NCI-H2029 (cell line): ENCODE results near the gene DENND1C.
"Not testable (repeated sequence)": the region's sequence is repeated elsewhere in the genome, so short reads cannot be mapped to it uniquely, and the experiment has no call there.

Experiments
- DNase-seq: peaks from one replicate; lab custom pipeline; 2025; lab: John Stamatoyannopoulos, UW

Gene DENND1C

GRCh38 chr19:6453951-6454565 is 27.5 kb downstream of the DENND1C start:
- no peak for DNase-seq

- no peak for DNase-seq
Observed at GRCh38 chr19:6452899-6453298, 28.7 kb downstream of the DENND1C start.

GRCh38 chr19:6452223-6452614 is 29.4 kb downstream of the DENND1C start:
- DNase-seq, result no peak

- DNase-seq, result no peak
Observed at GRCh38 chr19:6451583-6452222, 29.9 kb downstream of the DENND1C start.

DNA sequence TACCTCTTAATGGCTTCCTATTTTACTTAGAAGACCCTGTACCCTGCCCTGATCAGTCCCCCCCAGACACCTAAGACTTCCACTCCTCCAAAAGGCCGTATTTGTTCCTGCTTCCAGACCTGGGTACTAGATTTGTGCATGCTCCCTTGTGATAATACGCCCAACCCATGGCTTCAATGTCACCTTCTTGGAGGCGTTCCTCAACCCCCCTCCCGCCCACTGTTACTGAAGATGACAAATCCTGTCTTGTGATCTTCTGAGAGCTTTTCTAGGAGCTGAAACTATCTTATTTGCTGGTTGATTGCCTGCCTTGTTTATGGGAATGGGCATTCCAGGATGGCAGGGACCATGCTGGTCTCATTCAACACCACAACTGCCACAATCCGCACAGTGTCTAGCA is 31.4 kb downstream of the DENND1C start:
- DNase-seq, result no peak

DNA sequence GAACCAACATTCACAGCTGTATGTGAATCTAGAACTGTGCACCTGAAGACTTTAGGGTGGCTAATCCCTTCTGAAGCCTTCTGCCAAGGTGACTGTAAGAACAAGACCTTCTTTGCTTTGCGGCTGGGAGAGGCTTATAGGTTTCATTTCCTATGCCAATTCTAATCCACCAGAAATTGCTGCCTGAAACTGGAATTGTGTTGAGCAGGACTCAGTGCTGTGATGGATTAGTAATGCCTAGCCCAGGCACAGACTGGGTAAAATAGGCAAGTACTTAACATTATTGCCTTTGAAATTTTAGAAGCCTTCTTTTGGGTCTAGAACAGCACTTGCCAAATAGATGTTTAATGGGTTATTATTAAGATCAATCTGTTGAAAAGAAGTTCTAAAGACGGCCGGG is 33.5 kb downstream of the DENND1C start:
- DNase-seq, result no peak

DNA sequence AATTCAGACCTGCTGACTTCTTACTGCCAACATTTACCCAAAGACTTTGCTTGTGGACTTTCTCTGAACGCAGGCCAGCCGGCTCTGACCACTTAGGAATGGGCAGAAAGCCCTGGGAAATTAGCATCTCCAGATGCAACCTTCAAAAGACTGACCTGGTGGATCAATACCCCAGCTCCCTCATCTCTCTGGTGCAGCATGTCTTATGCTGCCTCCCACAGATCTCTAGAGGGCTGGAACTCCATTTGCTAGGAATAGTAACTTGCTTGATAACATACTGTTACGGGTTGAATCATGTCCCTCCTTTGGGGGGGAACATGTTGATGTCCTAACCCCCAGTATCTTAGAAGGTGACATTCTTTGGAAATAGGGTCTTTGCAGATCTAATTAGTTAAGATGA is 35.1 kb downstream of the DENND1C start:
- no peak for DNase-seq

- DNase-seq, result no peak
Observed at GRCh38 chr19:6443986-6444385, 37.6 kb downstream of the DENND1C start.

DNA sequence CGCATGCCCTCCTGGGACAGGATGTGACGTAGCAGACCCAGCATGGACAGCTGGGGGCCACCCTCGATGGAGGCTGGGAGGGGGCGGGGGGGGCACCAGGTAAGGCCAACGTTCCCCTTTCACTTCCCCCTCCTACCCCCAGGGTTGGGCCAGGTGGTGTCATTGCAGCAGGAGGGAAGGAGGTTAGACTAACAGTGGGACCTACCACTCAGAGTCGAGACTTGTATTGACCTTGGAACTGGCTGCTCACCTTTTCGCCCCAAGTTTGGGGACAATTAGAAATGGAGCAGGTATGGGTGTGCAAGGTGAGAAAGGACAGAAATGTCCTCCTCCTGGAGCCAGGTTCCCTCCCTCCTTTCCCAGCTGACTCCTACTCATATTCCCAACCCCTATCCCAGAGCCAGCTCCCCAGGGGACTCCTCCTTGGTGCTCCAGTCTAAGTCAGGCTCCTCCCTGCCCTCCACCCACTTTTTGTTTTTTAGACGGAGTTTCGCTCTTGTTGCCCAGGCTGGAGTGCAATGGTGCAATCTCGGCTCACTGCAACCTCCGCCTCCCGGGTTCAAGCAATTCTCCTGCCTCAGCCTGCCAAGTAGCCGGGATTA is 39.4 kb downstream of the DENND1C start:
- DNase-seq, result no peak

- no peak for DNase-seq
Observed at GRCh38 chr19:6440905-6441304, 40.7 kb downstream of the DENND1C start.

DNA sequence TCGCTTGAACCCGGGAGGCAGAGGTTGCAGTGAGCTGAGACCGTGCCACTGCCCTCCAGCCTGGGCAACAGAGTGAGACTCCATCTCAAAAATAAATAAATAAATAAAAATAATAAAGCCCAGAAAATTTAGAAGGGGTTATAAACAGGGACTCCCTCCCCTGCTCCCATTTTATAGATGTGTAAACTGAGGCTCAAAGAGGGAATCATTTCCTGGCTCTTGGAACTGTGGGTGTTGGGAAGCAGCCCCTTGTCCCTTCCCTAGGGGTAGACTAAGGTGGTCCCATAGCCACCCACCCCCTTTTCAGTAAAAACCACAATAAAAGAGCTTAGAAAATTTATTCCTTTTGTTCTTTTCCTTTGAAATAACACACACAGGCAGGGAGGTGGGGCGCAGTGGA is 41.8 kb downstream of the DENND1C start:
- no peak for DNase-seq

- no peak for DNase-seq
Observed at GRCh38 chr19:6433663-6434062, 47.9 kb downstream of the DENND1C start, which contains the start of gene SLC25A41. Gene SLC25A41, minus strand, starts transcription at chr19:6433763. Its CDS starts 70 bp downstream, at chr19:6433693.

- DNase-seq, result no peak
Observed at GRCh38 chr19:6433165-6433564, 48.4 kb downstream of the DENND1C start.

DNA sequence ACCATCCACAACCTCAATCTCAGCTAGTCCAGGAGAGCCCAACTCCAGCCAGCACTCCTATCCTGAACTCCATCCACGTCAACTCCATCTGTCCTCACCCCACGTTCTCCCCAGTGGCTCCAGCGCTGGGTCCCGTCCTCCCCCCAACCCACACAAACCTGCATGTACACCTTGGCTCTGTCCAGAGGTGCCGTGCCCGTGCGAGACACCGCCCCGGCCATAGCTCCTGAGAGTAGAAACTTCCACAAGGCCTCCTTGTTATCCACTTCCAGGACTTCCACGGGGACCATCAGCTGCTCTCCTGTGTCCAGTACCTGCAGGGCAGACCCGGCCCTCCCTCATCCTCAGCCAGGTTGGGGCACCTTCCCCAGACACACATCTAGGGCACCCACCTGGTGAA is 49.7 kb downstream of the DENND1C start:
- no peak for DNase-seq

DNA sequence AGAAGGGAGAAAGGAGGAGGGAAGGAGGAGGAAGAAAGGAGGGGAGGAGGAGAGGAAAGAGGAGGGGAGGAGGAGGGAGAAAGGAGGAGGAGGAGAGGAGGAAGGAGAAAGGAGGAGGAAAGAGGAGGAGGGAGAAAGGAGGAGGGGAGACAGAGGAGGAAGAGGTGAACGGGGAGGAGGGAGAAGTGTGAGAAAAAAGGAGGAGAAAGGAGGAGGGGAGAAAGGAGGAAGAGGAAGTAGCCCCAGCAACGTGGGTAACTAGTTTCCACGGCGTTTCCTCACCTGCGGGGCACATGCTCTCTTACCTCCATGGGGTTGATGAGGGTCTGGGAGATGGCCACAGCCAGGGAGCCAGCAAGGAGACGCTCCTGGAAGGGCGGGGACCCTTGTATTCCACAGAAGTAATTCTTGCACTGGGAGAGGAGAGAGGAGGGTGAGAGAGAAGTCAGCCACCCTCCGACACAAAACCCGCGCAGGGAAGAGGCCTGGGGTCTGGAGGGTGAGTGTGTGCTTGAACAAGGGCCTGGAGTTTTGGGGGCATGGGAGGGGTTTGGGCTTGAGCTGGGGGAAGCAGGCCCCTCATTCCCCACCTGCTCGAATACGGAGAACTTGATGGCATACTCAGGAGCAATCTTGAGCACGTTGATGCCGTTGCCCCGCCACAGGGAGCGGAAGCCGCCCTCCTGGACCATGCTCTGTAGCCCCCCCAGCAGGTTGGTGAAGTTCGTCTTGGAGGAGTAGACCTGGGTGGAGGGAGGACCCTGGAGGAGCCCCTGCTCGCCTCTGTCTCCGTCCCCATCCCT is 52.0 kb downstream of the DENND1C start:
- DNase-seq, result no peak

DNA sequence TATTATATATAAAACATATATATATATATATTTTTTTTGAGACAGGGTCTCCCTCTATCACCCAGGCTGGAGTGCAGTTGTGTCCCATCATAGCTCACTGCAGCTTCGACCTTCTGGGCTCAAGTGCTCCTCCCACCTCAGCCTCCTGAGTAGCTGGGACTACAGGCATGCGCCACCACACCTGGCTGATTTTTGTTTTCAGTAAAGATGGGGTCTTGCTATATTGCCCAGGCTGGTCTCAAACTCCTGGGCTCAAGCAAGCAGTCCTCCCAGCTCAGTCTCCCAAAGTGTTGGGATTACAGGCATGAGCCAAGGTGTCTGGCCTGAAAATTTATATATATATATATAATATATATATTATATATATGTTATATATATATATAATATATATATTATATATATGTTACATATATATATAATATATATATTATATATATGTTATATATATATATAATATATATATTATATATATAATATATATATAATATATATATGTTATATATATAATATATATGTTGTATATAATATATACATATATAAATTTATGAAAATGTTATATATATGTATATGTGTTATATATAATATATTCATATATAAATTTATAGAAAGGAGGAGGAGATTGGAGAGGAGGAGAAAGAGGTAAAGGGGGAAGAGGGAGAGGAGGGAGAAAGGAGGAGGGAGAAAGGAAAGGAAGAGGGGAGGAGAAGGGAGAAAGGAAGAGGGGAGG is 52.7 kb downstream of the DENND1C start:
- not testable (repeated sequence) for DNase-seq

GRCh38 chr19:6427131-6427530 is 54.5 kb downstream of the DENND1C start:
- DNase-seq, result no peak

GRCh38 chr19:6425732-6426620 is 55.6 kb downstream of the DENND1C start:
- DNase-seq, result no peak

- DNase-seq, result peak; percentile 100
Observed at GRCh38 chr19:6424939-6425731, 56.5 kb downstream of the DENND1C start.
